ENCODE data around the gene NCKAP5L. TPM values are rescaled to one million over a fixed set of nuclear protein-coding genes. Genes with fewer than 3 reads are reported as not detected.

The NCKAP5L gene
- total and polyA plus RNA-seq, 2 of the 8 experiments (the other 6 are each of a cell fraction or from before 2014, with no cell fraction given) = 9.4 to 27.9 TPM

GRCh38 chr12:49823350-49823749 lies 4.9 kb downstream of the NCKAP5L start (continued):
- TF ChIP-seq CHD7 (IDR thresholded peaks at IDR 0.05; ENCODE audit: insufficient replicate concordance, low read length) = no peak
- no peak for TF ChIP-seq SP4 (IDR thresholded peaks at IDR 0.05; ENCODE audit: low read length)
- TF ChIP-seq TEAD4 (IDR thresholded peaks at IDR 0.05; ENCODE audit: low read depth, low read length) = no peak
- TF ChIP-seq RBBP5 (IDR thresholded peaks at IDR 0.05; ENCODE audit: borderline replicate concordance, low read depth, low read length) = no peak
- no peak for TF ChIP-seq POU5F1 (IDR thresholded peaks at IDR 0.05; ENCODE audit: low read depth, low read length)
- TF ChIP-seq SIRT6 (IDR thresholded peaks at IDR 0.05; ENCODE audit: low read length) = no peak
- no peak for TF ChIP-seq BACH1 (IDR thresholded peaks at IDR 0.05; ENCODE audit: low read length)
- no peak for TF ChIP-seq CHD1 (IDR thresholded peaks at IDR 0.05; ENCODE audit: low read depth, low read length)
- no peak for TF ChIP-seq ASH2L (IDR thresholded peaks at IDR 0.05; ENCODE audit: low read length)
- no peak for TF ChIP-seq RXRA (IDR thresholded peaks at IDR 0.05; ENCODE audit: insufficient read depth, low read depth, low read length)
- TF ChIP-seq TBP (IDR thresholded peaks at IDR 0.05; ENCODE audit: low read depth, low read length) = no peak
- TF ChIP-seq GABPA (IDR thresholded peaks at IDR 0.05; ENCODE audit: borderline replicate concordance, insufficient read depth, low read length) = no peak
- TF ChIP-seq GTF2F1 (IDR thresholded peaks at IDR 0.05; ENCODE audit: borderline replicate concordance, low read depth, low read length) = no peak

Data from H1 (cell line).